Liver (tissue), 9 donors: ENCODE measurements around the gene SETX. TPM values are rescaled to one million over a fixed set of nuclear protein-coding genes. Genes with fewer than 3 reads are reported as not detected.

Source experiments
- DNase-seq: peaks from one replicate; pipeline ENCODE4 v3.0.0-alpha.2; 2017; ENCODE audit warnings: low spot score
- H3K27ac ChIP-seq, 2 donors: one replicate each; pipeline ENCODE4 v1.7.0; 2013; ENCODE audit warnings: inconsistent platforms in 2 of 2, low read length in 2 of 2, control low read depth in 1 of 2, low read depth in 1 of 2, mild to moderate bottlenecking in 1 of 2
- H3K27me3 ChIP-seq, 4 donors: one replicate each; pipeline versions ENCODE4 v1.6.1 to v1.7.0; 2013; ENCODE audit warnings: low read length in 3 of 4, inconsistent platforms in 1 of 4, mild to moderate bottlenecking in 1 of 4, moderate library complexity in 1 of 4; ENCODE audit not compliant: control insufficient read depth in 4 of 4, insufficient read depth in 4 of 4
- H3K36me3 ChIP-seq, 4 donors: one replicate each; pipeline versions ENCODE4 v1.6.1 to v1.7.0; 2013; ENCODE audit warnings: low read length in 3 of 4, mild to moderate bottlenecking in 3 of 4, low read depth in 1 of 4, moderate library complexity in 1 of 4; ENCODE audit not compliant: control insufficient read depth in 4 of 4, insufficient read depth in 3 of 4
- H3K4me1 ChIP-seq, 4 donors: one replicate each; pipeline versions ENCODE4 v1.6.1 to v1.7.0; 2013; ENCODE audit warnings: low read length in 3 of 4, mild to moderate bottlenecking in 3 of 4, moderate library complexity in 1 of 4; ENCODE audit not compliant: control insufficient read depth in 4 of 4, insufficient read depth in 4 of 4
- H3K4me3 ChIP-seq, 3 donors: one replicate each; pipeline versions ENCODE4 v1.6.1 to v1.7.0; 2013; ENCODE audit warnings: low read length in 3 of 3, control low read depth in 1 of 3, low read depth in 1 of 3, mild to moderate bottlenecking in 1 of 3
- H3K9ac ChIP-seq, 2 donors: one replicate each; pipeline ENCODE4 v1.7.0; 2013; ENCODE audit warnings: low read length in 2 of 2, mild to moderate bottlenecking in 2 of 2, moderate library complexity in 2 of 2, control low read depth in 1 of 2, low read depth in 1 of 2
- H3K9me3 ChIP-seq, 4 donors: one replicate each; pipeline versions ENCODE4 v1.6.1 to v1.7.0; 2013; ENCODE audit warnings: low read length in 3 of 4; ENCODE audit not compliant: control insufficient read depth in 4 of 4
- EGR1 ChIP-seq, 2 donors: IDR thresholded peaks; 2 replicates each; pipeline ENCODE4 v1.6.1; 2016 to 2018; ENCODE audit warnings: antibody characterized with exemption in 2 of 2, low read depth in 2 of 2
- JUND ChIP-seq, 2 donors: IDR thresholded peaks; 2 replicates each; pipeline ENCODE4 v1.6.1; 2016; ENCODE audit warnings: antibody characterized with exemption in 2 of 2
- NR2F2 ChIP-seq: IDR thresholded peaks from 2 replicates; pipeline ENCODE4 v1.6.1; 2016; ENCODE audit warnings: antibody characterized with exemption
- RXRA ChIP-seq, 2 donors: IDR thresholded peaks; 2 replicates each; pipeline ENCODE4 v1.6.1; 2017 to 2018; ENCODE audit warnings: antibody characterized with exemption in 2 of 2, mild to moderate bottlenecking in 1 of 2
- SP1 ChIP-seq: IDR thresholded peaks from 2 replicates; pipeline ENCODE4 v1.6.1; 2018; ENCODE audit warnings: antibody characterized with exemption, mild to moderate bottlenecking
- WGBS: extraction: QIAGEN DNeasy Blood & Tissue Kit; methylation state at CpG from one replicate; pipeline ENCODE4 v1.1.7; 2013; 5-methylcytosine and 5-hydroxymethylcytosine counted together
- polyA plus RNA-seq, 2 donors: library from polyadenylated mRNA; stranded (reverse) in 1 of 2; unstranded in 1 of 2; fragments of 200-250 nt in 1 of 2; fragments of >200 nt in 1 of 2; fragmentation: Nextera tagmentation in 1 of 2; extraction: Ambion mirVana in 1 of 2; gene quantifications; one replicate each; pipeline versions ENCODE4 v1.2.1 to v1.2.3, GENCODE V29; 2013 to 2015
- total RNA-seq, 2 donors: library from RNA; depleted of rRNA; stranded (reverse); fragments of >200 nt; gene quantifications; one replicate each; pipeline ENCODE4 v1.2.3, GENCODE V29; 2014
- TF ChIP-seq, protein P1 (sequence below): IDR thresholded peaks from 2 replicates; pipeline ENCODE4 v1.6.1; 2016; ENCODE audit warnings: antibody characterized with exemption, mild to moderate bottlenecking
- TF ChIP-seq, protein P2 (sequence below): IDR thresholded peaks from 2 replicates; pipeline ENCODE4 v1.6.1; 2016; ENCODE audit warnings: antibody characterized with exemption
- TF ChIP-seq, protein P3 (sequence below): IDR thresholded peaks from 2 replicates; pipeline ENCODE4 v1.6.1; 2016; ENCODE audit warnings: antibody characterized with exemption
- TF ChIP-seq, protein P4 (sequence below): fragments of 150-350 bp; IDR thresholded peaks from 2 replicates; pipeline ENCODE4 v1.5.1; 2017; ENCODE audit warnings: improper control_type of control experiment, low read depth, low read length; ENCODE audit not compliant: missing input control
- donor health status: healthy.
- donor health status: healthy.
- donor health status: healthy.
- donor health status: healthy.
- donor health status: healthy.

Gene SETX
- total and polyA plus RNA-seq, 4 donors = 8.6 to 60.2 (median 19.6) TPM

DNA sequence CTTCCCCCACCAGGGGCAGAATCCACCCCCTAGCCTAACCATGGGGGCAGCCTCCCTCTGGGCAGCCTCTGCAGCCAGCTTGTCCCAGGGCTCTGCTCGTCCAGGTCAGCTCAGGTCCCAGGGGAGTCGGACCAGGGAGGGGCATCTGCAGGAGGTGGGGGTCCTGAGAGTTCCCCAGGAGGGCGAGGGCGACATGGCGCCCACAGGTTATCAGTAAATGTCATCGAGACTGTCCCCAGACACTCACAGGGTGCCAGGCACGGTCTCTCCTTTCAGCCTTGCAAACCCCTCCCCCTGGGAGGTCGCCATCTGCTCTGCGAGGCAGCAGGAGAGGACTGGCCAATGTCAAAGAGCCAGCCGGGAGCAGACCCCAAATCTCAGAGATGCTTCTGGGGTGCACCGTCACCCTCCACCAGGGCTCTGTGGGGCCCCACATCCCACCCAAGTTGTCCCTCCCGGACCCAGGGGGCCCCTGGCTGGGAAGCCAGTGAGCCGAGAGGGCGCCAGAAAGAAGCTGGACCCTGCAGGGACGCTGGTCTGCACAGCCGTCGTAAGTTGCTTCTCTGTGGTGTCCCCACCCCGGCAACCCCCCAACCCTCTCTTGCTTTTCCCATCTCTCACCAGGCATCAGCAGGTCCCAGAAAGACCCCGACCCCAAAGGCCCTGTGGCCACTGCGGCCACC, 123.6 kb downstream of the SETX start:
- no peak for DNase-seq
- no peaks in the 10 kb centered on the region for H3K9me3 ChIP-seq
- TF ChIP-seq, protein P1, sequence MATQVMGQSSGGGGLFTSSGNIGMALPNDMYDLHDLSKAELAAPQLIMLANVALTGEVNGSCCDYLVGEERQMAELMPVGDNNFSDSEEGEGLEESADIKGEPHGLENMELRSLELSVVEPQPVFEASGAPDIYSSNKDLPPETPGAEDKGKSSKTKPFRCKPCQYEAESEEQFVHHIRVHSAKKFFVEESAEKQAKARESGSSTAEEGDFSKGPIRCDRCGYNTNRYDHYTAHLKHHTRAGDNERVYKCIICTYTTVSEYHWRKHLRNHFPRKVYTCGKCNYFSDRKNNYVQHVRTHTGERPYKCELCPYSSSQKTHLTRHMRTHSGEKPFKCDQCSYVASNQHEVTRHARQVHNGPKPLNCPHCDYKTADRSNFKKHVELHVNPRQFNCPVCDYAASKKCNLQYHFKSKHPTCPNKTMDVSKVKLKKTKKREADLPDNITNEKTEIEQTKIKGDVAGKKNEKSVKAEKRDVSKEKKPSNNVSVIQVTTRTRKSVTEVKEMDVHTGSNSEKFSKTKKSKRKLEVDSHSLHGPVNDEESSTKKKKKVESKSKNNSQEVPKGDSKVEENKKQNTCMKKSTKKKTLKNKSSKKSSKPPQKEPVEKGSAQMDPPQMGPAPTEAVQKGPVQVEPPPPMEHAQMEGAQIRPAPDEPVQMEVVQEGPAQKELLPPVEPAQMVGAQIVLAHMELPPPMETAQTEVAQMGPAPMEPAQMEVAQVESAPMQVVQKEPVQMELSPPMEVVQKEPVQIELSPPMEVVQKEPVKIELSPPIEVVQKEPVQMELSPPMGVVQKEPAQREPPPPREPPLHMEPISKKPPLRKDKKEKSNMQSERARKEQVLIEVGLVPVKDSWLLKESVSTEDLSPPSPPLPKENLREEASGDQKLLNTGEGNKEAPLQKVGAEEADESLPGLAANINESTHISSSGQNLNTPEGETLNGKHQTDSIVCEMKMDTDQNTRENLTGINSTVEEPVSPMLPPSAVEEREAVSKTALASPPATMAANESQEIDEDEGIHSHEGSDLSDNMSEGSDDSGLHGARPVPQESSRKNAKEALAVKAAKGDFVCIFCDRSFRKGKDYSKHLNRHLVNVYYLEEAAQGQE = no peak
- no peak for TF ChIP-seq NR2F2
- no peak for TF ChIP-seq SP1
- TF ChIP-seq, protein P2, sequence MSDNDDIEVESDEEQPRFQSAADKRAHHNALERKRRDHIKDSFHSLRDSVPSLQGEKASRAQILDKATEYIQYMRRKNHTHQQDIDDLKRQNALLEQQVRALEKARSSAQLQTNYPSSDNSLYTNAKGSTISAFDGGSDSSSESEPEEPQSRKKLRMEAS = no peak
- WGBS = 63% methylated on average over 20 of the region's 20 CpGs
- no peak overlapping the region for H3K27ac ChIP-seq
- H3K27me3 ChIP-seq = peaks cover 0 to 6% (median 1%) of the 10 kb centered on the region in 4 donors
- no peaks in the 10 kb centered on the region for H3K36me3 ChIP-seq
- no peak overlapping the region for H3K4me3 ChIP-seq
- H3K9ac ChIP-seq = no peak overlapping the region
- H3K4me1 ChIP-seq = no peaks in the 10 kb centered on the region

DNA sequence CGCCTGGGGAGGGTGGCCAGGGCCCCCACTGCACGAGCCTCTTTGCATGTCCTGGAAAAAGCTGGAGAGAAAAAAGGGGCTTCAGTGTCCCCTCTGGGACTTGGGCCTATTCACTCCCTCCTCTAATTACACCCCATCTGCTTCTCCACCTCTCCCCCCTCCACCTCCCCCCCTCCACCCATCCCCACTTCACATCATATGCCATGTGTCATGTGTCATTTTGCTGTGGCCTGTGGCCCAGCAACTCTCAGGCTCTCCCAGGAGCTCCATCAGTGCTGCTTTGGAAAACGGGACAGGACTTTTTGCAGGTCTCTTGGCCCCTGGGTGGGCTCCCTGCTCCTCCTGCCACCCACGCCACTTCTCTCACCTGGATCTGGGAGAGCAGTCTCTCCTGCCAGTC, 124.2 kb downstream of the SETX start:
- no peak overlapping the region for H3K27ac ChIP-seq
- 76% methylated on average over 4 of the region's 4 CpGs for WGBS
- no peak overlapping the region for H3K4me3 ChIP-seq
- H3K9ac ChIP-seq = no peak overlapping the region
- no peaks in the 10 kb centered on the region for H3K36me3 ChIP-seq
- TF ChIP-seq, protein P3, sequence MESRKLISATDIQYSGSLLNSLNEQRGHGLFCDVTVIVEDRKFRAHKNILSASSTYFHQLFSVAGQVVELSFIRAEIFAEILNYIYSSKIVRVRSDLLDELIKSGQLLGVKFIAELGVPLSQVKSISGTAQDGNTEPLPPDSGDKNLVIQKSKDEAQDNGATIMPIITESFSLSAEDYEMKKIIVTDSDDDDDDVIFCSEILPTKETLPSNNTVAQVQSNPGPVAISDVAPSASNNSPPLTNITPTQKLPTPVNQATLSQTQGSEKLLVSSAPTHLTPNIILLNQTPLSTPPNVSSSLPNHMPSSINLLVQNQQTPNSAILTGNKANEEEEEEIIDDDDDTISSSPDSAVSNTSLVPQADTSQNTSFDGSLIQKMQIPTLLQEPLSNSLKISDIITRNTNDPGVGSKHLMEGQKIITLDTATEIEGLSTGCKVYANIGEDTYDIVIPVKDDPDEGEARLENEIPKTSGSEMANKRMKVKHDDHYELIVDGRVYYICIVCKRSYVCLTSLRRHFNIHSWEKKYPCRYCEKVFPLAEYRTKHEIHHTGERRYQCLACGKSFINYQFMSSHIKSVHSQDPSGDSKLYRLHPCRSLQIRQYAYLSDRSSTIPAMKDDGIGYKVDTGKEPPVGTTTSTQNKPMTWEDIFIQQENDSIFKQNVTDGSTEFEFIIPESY = no peak
- no peak for TF ChIP-seq RXRA (IDR thresholded peaks at IDR 0.05)
- no peak for TF ChIP-seq EGR1 (IDR thresholded peaks at IDR 0.05; ENCODE audit: low read depth in 2 of 2)
- H3K27me3 ChIP-seq = peaks cover 0 to 6% (median 1%) of the 10 kb centered on the region in 4 donors
- DNase-seq = no peak
- H3K4me1 ChIP-seq = no peaks in the 10 kb centered on the region
- H3K9me3 ChIP-seq = no peaks in the 10 kb centered on the region

DNA sequence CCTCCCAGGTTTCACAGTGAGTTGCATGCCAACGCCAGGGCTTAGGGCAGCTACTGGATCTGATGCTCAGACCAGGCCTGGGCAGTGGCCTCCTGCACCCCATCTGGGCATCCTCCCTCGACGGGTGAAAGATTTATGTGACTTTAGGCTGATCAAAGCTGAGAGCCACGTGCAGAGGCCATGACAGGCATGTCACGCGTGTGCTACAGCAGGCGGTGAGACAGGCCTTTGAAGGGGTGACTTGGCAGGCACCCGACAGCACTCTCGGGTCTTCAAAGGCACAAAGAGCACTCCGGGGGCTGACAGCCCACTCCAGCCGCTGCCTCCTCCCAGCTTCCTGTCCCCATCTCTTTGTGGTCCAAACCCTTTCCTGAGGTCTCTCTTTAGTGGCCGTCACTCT, 126.7 kb downstream of the SETX start:
- Histone ChIP-seq H3K9me3 (no peaks in the 10 kb centered on the region), H3K27me3 (peaks cover 0 to 6% (median 1%) of the 10 kb centered on the region in 4 donors), H3K36me3 (no peaks in the 10 kb centered on the region), H3K4me1 (no peaks in the 10 kb centered on the region), H3K9ac (no peak overlapping the region), H3K27ac (no peak overlapping the region), H3K4me3 (no peak overlapping the region)
- 60% methylated on average over 12 of the region's 12 CpGs for WGBS
- DNase-seq = no peak
- no peak for TF ChIP-seq JUND (IDR thresholded peaks at IDR 0.05)
- TF ChIP-seq, protein P3 = no peak
- TF ChIP-seq, protein P4, sequence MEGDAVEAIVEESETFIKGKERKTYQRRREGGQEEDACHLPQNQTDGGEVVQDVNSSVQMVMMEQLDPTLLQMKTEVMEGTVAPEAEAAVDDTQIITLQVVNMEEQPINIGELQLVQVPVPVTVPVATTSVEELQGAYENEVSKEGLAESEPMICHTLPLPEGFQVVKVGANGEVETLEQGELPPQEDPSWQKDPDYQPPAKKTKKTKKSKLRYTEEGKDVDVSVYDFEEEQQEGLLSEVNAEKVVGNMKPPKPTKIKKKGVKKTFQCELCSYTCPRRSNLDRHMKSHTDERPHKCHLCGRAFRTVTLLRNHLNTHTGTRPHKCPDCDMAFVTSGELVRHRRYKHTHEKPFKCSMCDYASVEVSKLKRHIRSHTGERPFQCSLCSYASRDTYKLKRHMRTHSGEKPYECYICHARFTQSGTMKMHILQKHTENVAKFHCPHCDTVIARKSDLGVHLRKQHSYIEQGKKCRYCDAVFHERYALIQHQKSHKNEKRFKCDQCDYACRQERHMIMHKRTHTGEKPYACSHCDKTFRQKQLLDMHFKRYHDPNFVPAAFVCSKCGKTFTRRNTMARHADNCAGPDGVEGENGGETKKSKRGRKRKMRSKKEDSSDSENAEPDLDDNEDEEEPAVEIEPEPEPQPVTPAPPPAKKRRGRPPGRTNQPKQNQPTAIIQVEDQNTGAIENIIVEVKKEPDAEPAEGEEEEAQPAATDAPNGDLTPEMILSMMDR = no peak
